ENCODE measurements around the gene ALKAL2.

Gene ALKAL2

DNA sequence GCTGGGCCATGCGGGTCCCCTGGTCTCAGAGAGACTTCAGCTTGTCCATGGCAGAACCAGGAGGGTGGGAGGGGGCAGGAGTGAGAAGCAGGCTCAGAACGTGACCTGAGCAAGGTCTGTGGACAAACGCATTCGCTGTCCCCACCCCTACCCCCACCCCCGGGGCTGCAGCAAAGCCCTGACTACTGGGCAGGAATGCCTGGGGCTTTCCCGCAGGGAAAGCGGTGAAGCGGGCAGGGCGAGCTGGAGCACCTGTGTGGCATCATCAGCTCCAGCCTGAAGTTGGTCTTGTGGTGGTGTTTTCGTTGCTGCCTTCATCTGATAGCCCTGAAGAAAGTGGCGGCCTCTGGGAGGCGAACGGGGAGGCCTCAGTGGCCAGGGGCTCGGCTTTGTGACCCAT is 26.1 kb upstream of the ALKAL2 start:
- ChIA-PET CTCF (no interaction called here), POLR2A (no interaction called here)
- no peak for TF ChIP-seq CTCF (IDR thresholded peaks at IDR 0.05; ENCODE audit: insufficient read depth, low read length, missing control alignments)
- DNase-seq (ENCODE audit: low read depth, low spot score), result no peak
- no peak overlapping the region for H3K4me3 ChIP-seq (ENCODE audit: low read depth, low read length)

DNA sequence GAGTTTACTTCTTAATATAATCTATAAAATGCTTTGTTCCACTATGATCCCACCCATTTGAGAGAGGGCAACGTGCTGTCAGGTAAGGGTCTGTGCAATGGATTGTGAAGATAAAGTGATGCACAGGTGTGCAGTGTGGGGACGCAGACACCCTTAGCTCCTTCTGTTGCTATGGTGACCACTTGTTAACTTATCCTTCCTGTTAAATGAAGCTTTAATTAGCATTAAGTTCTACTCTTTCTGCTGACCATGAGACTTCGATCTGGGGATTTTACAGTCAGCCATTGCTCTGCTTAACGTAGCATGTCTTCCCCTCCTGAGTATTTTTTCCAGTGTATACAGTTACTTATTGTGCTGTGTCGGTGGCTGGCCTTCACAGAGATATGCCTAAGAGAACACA is 23.1 kb upstream of the ALKAL2 start:
- DNase-seq (ENCODE audit: low read depth, low spot score), result no peak
- ChIA-PET POLR2A (no interaction called here), CTCF (no interaction called here)
- no peak overlapping the region for H3K4me3 ChIP-seq (ENCODE audit: low read depth, low read length)
- no peak for TF ChIP-seq CTCF (IDR thresholded peaks at IDR 0.05; ENCODE audit: insufficient read depth, low read length, missing control alignments)

DNA sequence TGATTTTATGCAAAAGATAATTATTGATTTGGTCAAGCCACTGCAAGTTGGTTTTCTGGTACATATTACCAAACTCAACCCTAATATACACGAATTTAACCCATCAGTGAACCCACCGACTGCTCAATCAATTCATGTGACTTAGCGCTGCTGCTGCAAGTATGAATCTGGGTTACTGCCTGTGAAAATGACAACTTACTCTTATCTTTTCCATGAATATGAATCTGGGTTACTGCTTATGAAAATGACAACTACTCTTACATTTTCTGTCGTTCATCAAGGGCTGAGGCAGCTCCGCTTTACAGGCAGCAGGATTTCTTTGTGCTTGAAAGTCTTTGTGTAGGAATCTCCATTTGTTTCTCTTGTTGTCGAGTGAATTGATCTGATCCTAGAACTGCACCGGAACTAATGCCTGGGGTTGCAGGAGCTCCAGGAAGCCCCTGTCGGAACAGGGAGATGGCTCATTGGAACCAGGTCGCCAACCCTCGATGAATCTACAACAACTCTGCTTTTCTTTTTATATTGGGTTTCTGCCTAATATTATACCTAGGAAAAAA is 22.1 kb upstream of the ALKAL2 start:
- TF ChIP-seq CTCF (IDR thresholded peaks at IDR 0.05; ENCODE audit: insufficient read depth, low read length, missing control alignments), result no peak
- no peak for DNase-seq (ENCODE audit: low read depth, low spot score)
- no peak overlapping the region for H3K4me3 ChIP-seq (ENCODE audit: low read depth, low read length)
- CTCF ChIA-PET, result interaction anchor here (1.1 kb wide), 1 partner anchor 20 kb away, joined by 3 read pairs; no protein-coding TSS in a partner anchor
- POLR2A ChIA-PET, result no interaction called here

DNA sequence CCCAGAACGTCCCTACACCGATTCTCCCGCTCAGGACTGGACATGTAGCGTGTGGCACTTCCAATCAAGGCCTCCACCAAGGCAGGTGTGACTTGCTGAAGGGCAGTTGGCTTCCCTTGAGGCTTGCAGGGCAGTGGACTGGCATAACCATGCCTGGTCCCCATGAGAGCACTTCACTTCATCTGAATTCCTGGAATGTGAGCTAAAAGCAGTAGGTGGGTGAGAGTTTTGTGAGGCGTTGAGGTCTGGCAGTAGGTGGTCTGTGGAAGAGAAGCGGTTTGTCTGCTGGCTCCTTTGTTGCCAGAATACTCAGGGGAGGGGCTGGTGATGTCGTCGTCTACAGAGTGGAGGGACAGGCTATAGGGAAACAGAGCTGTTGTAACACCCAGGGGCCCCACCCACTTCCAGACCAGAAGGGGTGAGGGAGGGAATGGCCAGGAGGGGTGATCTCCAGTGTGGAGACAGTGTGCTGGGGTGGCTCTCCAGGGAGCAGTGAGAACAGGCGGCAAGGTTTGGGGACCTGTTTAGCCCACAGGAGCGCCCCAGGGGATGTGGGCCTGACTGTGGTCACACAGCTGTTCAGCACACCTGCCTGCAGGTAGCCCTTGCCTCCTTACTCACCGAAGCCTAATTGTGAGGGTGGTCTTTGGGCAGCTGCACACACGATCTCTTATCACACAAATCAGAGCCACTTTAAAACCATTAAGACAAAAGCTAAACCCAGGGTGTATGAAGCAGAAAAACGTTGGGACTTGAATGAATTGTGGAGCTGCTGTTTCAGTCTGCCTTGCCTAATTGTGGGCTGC is 21.5 kb upstream of the ALKAL2 start:
- ChIA-PET POLR2A (no interaction called here), CTCF (interaction anchor here (1.1 kb wide), 1 partner anchor 20 kb away, joined by 3 read pairs; no protein-coding TSS in a partner anchor)
- no peak for DNase-seq (ENCODE audit: low read depth, low spot score)
- TF ChIP-seq CTCF (IDR thresholded peaks at IDR 0.05; ENCODE audit: insufficient read depth, low read length, missing control alignments), result no peak
- H3K4me3 ChIP-seq (ENCODE audit: low read depth, low read length), result no peak overlapping the region

- no peak overlapping the region for H3K4me3 ChIP-seq (ENCODE audit: low read depth, low read length)
- ChIA-PET CTCF (no interaction called here), POLR2A (no interaction called here)
Observed at GRCh38 chr2:305366-305765, 17.5 kb upstream of the ALKAL2 start.

More at GRCh38 chr2:305366-305765, 17.5 kb upstream of the ALKAL2 start:
- TF ChIP-seq CTCF (IDR thresholded peaks at IDR 0.05; ENCODE audit: insufficient read depth, low read length, missing control alignments), result no peak
- DNase-seq (ENCODE audit: low read depth, low spot score), result no peak
